ENCODE data around the gene EBP.
A peak's percentile ranks its signal among the peaks of the same experiment; 100 is the strongest.

EBP gene

DNA sequence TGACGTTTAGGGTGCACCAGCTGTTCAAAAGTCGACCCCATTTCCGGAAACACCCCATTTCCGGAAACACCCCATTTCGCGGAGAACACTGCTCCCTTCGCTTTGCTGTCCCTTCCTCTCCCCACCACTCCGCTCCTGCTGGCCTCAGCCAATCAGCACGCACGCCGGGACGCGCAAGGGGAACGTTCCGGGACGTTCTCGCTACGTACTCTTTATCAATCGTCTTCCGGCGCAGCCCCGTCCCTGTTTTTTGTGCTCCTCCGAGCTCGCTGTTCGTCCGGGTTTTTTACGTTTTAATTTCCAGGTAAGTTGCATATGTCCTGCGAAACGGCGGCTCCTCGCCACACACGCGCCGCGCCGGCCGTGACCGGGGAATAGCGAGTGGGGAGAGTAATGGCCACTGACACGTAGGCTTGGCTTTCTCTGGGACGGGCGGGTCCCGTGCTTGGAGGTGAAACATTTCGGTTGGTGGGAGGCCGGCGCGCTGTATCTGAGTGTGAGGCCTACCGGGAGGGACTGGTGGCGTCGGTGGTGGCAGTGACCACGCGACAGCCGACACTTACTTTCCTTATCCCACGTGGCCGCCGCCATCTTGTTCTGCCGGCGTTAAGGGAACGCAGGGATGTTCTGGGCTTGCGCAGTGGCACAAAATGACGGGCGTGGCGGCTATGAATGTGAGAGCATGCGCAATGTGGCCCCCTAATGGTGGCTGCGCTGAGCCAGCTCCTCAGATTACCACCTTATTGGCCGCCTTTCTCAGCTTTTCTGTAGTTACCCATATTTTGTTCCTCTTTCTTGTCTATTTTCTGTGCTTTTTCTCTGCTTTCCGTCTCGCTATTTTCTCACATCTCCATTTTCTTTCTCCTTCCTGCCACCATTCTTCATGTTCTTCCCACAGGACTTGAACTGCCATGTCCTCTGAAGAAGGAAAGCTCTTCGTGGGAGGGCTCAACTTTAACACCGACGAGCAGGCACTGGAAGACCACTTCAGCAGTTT is 53.0 kb downstream of the EBP start, which contains the start of gene RBM3:
RBM3 (plus strand) TSS at position 215 of the 997 bp plus-strand sequence; CDS start at position 912, 697 bp downstream.
- Histone ChIP-seq H3K4me3 (ENCODE audit: low read length in 2 of 2) (peak within 1 kb of the TSS; percentile 85 to 91), H3K9ac (ENCODE audit: low read length in 2 of 2) (peak within 1 kb of the TSS; percentile 97 to 98), H3K27ac (ENCODE audit: low read length) (peak within 1 kb of the TSS; percentile 99), H3K27me3 (ENCODE audit: control insufficient read depth in 1 of 2, insufficient read depth in 2 of 2, low read length in 2 of 2) (peaks cover 0 to 2% of the 10 kb centered on the region in 2 donors), H3K4me1 (ENCODE audit: control insufficient read depth, insufficient read depth, low read length) (peaks cover 14% of the 10 kb centered on the region), H3K9me3 (ENCODE audit: control insufficient read depth in 2 of 2, low read length in 2 of 2) (no peaks in the 10 kb centered on the region), H3K36me3 (ENCODE audit: control insufficient read depth in 2 of 2, insufficient read depth in 2 of 2, low read length in 2 of 2) (peaks cover 26 to 29% of the 10 kb centered on the region in 2 donors)

- H3K36me3 ChIP-seq (ENCODE audit: control insufficient read depth in 2 of 2, insufficient read depth in 2 of 2, low read length in 2 of 2): peaks cover 28 to 29% of the 10 kb centered on the region in 2 donors
- peaks cover 14% of the 10 kb centered on the region for H3K4me1 ChIP-seq (ENCODE audit: control insufficient read depth, insufficient read depth, low read length)
- peaks cover 0 to 2% of the 10 kb centered on the region in 2 donors for H3K27me3 ChIP-seq (ENCODE audit: control insufficient read depth in 1 of 2, insufficient read depth in 2 of 2, low read length in 2 of 2)
- peak overlapping the region in 1 of 2 donors; percentile 98 for H3K9ac ChIP-seq (ENCODE audit: low read length in 2 of 2)
- no peaks in the 10 kb centered on the region for H3K9me3 ChIP-seq (ENCODE audit: control insufficient read depth in 2 of 2, low read length in 2 of 2)
- H3K27ac ChIP-seq (ENCODE audit: low read length): no peak overlapping the region
- peak overlapping the region; percentile 85 to 91 for H3K4me3 ChIP-seq (ENCODE audit: low read length in 2 of 2)
These were observed 54.0 kb downstream of the EBP start for GRCh38 chrX:48575642-48576041.

DNA sequence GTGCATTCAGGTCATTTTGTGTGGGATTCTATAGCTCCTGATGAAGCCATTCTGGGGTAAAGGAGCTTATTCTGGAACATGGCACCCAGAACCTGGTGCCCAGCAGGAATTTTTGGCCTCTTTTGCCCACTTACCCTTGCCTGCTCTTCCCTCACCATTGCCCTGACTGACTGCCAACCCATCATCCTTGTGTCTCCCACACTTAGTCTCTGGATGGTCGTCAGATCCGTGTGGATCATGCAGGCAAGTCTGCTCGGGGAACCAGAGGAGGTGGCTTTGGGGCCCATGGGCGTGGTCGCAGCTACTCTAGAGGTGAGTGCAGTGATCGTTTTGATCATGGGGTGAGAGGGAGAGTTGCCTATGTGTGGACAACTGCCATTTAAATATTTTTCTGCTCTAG is 54.5 kb downstream of the EBP start:
- peaks cover 14% of the 10 kb centered on the region for H3K4me1 ChIP-seq (ENCODE audit: control insufficient read depth, insufficient read depth, low read length)
- H3K27me3 ChIP-seq (ENCODE audit: control insufficient read depth in 1 of 2, insufficient read depth in 2 of 2, low read length in 2 of 2): peaks cover 0 to 2% of the 10 kb centered on the region in 2 donors
- H3K9ac ChIP-seq (ENCODE audit: low read length in 2 of 2): no peak overlapping the region
- H3K27ac ChIP-seq (ENCODE audit: low read length): no peak overlapping the region
- H3K36me3 ChIP-seq (ENCODE audit: control insufficient read depth in 2 of 2, insufficient read depth in 2 of 2, low read length in 2 of 2): peaks cover 28 to 29% of the 10 kb centered on the region in 2 donors
- peak overlapping the region in 1 of 2 donors; percentile 85 for H3K4me3 ChIP-seq (ENCODE audit: low read length in 2 of 2)
- H3K9me3 ChIP-seq (ENCODE audit: control insufficient read depth in 2 of 2, low read length in 2 of 2): no peaks in the 10 kb centered on the region

All from stomach smooth muscle (tissue), 2 donors.